Bone marrow (tissue), 2 donors: ENCODE data around the gene CUX1.

ENCODE experiments used
- DNase-seq, 2 donors: peaks; one replicate each; lab custom pipeline; 2025; lab: John Stamatoyannopoulos, UW

Gene CUX1

DNA sequence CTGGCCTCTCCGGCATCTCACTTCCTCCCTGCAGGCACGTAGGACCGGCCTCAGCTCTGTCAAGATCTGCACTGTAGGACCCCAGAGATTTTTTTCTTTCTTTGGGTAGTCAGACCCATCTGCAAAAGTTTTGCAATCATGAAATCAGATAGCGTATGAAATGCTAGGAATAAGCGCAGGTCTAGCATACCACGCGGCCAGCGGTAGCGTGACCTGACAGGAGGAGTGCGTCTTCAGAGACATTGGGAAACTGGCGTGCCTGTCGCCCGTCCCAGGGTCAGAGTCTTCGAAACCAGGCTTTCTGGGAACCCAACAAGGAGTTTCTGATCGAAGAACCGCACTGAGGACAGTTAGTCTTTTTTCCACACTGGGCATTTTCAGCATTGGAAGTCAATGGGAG is 368.4 kb downstream of the CUX1 start:
- DNase-seq, result no peak

DNA sequence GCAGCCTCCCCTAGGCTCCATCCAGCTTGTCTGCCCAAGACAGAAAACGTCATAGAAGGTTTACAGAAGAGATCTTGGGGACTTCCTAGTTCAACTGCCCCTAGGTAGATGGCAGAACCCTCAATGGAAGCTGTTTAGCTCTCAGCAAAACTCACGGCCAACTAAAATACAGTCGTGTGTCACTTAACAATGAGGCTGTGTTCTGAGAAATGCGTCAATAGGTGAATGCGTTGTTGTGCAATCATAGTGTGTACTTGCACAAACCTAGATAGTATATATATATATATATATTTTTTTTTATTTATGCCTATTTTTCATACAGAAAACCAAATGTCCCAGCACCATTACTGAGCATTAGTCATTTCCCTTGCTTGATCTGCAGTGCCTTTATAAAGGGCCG is 368.9 kb downstream of the CUX1 start:
- no peak for DNase-seq

DNA sequence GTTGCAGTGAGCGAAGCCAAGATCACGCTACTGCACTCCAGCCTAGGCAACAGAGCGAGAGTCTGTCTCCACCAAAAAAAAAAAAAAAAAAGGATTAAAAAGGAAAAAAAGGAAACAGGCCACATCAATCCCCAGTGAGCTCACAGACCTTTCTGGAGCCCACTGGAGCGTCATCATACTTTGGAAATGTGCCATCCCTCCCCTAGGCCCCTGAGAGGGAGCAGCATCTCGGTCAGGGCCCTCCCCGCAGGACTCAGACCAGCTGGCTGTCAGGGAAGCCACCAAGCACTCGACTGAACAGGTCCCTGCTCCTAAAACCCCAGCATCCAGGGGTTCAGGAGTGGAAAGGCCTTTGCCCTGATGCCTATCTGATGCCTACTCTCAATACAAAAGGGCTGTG is 371.3 kb downstream of the CUX1 start:
- no peak for DNase-seq

DNA sequence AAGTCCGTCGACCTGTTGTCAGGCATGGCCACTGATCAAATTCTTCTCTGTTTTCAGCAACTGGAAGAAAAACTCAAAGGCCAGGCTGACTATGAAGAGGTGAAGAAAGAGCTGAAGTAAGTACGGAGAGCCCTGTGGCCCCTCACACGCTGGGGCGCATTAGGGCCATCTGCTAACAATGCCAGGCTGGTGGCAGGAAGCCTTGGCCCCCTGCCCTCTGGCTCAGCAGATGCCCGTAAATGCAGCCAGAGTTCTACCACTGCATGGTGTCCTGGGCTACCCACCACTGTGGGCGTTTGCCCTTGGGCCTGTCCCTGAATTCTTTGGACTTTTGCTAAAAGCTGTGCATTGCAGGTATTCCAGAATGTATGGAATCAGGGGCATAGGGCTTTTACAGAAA is 372.3 kb downstream of the CUX1 start:
- no peak for DNase-seq

DNA sequence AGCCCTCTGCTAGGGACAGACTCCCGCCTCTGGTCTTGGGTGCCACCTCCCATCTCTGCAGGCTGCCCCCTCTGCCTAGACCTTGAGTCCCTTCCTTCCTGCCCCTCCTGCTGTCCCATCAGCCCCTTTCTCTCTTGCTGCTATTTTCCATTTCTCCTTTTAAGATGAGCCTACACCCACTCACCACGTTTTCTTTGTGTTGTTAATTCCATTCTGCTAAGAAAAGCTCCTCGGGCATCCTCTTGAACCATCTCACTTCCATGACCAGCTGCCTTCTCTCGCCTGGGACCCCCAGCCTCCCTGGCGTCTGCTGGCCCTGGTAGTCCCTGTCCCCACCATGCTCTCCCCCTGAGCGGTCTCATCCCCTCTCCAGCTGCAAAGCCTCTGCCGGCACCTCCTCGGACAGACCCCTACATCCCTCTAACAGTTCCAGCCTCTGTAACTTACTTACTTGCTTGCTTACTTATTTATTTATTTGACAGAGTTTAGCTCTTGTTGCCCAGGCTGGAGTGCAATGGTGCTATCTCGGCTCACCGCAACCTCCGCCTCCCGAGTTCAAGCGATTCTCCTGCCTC is 373.4 kb downstream of the CUX1 start:
- no peak for DNase-seq

DNA sequence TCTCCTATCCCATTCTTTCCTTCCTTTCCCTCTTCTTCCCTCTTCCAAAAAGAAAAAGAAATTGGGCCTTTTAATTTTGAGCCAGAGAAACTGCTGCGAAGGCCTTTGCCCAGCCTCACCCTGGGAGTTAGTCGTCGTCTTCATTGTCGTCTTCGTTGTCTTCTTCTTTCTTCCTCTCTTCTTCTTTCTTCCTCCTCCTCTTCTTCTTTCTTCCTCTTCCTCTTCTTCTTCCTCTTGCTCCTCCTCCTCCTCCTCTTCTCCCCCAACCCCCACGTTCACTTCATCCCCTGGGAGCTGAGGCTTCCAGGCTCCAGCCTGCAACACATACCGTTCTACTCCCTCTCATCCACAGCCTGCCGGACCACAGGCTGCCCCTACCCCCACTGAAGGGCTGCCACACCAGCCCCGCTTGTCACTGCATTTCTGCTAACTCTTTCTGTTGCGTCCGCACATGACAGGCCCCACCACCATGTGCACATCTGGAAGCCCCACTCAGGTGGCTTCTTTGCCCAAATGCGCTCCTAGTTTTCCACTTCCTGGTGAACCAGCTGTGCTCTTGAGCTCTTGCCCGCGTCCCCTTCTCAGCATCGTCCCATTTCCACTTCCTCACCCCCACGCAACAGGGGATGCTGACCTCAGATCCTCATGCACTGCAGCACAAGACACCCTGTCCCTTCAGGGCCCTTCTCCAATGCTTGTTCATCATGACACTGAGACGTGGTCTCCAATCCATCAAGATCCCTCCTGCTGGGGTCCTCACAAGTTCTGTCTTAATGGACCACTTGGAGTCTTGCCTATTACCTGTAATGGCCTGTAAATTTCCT is 374.3 kb downstream of the CUX1 start:
- DNase-seq, result no peak

DNA sequence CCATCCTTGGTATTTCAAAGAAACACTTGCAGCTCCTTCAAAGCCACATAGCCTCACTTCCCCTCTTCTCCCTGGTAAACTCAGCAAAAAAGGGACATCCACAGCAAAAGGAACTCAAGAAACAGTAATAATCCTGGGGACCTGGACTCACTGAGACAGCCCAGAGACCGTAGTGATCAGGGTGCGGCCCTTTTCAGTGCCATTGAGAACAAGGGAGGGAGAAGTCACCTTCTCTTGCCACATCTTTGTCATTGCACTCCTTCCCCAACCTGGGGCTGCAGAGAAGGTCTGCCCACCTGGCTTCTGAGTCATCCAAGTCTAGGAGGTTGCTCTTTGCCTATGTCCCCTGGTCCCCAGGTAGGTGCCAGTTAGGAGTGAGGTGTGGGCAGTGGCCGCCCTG is 375.4 kb downstream of the CUX1 start:
- no peak for DNase-seq

DNA sequence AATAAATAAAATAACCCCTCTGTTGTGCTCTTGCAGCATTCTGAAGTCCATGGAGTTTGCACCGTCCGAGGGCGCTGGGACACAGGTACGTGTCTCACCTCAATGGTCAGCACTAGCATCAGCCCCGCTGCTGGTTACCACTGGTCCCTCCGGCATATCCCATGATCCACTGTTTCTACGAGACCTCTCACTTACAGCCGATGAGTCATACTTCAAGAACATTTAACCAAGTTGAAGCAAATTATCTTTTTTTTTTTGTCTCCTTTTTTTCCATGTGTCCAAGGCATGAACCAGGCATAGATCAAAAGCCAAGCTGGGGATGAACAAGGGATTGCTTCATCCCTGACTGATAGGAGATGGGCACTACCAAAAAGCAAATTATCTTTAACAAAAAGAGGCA is 376.4 kb downstream of the CUX1 start:
- DNase-seq, result no peak

DNA sequence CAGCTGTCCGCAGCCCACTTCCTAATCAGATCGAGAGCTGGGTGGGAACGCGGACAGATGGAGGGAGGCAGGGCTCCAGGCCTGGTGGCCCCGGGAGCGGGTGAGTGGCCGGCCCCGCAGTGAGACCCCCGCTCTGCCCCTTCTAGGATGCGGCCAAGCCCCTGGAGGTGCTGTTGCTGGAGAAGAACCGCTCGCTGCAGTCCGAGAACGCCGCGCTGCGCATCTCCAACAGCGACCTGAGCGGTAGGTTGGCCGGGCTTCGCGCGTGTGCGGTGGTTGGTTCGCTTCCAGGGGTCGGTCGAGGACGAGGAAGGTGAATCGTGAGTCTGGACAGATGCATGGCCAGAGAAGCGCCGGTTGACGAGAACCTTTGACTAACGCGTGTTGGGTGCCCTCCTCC is 377.9 kb downstream of the CUX1 start:
- no peak for DNase-seq

DNA sequence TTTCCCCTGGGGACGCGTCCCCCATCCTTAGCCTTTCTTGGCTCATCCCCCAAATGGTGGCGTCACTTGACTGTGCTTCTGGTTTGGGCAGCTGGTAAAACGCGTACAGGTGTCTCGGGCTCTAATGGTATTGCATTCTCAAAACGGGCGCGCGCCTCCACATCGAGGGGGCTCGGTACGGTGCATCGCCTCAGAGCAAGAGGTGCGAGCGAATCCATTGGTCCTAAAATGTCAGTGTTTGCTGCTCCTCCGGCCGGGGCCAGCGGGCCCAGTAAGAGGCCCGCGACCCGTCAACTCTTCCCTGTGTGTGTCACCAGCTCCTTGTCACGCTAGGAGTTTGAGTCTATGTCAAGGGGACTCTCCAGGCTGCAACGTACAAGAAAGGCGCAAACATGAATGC is 378.6 kb downstream of the CUX1 start:
- DNase-seq, result no peak

DNA sequence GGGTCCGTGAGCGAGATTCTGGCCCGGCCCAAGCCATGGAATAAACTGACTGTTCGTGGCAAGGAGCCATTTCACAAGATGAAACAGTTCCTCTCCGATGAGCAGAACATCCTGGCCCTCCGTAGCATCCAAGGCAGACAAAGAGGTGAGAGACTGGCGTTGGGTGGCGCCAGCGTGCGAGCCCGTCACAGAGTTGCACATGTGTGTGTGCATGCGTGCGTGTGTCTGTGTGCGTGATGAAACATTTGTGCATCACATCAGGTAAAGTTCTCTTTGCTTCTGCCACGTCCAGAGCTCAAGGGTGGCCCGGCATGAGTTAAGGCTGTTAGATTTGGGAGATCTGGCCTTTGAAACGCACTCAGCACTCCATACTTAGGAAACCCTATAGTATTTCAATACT is 379.7 kb downstream of the CUX1 start:
- no peak for DNase-seq

DNA sequence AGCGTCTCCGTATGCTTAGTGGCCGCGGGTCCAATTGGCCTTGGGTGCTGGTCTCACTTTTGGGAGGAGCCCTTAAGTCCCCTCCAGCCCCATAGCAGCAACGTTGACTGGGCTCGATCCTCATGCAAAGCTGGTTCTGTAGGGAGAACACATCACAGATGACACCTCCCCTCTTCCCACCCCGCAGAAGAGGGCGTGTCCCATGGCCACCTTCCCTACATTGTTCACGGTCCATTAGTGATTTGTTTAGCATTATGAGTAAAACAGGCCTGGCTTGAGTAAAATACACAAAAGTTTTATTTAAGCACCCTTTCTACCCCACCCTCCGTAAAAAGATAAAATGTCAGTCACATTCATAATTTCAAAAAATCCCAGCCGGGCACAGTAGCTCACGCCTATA is 380.2 kb downstream of the CUX1 start:
- no peak for DNase-seq

DNA sequence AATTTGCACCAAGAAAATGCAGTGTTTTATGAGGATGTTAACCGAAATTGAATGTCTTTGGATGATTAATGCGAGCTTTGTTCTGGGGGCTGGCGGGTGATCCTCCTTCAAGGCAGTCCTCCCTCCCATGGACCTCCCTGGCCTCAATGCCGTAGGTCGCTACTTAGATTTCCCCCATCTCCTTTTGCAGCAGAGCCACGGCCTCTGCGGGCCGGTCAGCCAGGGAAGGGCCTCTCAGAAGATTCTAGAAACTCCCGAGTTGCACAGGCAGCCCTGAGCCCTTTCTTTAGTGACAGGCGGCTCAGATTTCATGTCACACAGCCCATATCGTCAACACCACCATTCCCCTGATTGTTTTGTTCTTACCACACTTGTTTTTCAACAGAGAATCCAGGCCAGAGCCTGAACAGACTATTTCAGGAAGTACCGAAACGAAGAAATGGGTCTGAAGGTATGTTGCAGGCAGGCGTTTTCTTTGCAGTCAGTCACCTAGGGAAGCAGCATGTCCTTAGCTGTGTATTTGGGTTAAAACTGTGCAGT is 381.1 kb downstream of the CUX1 start:
- no peak for DNase-seq

DNA sequence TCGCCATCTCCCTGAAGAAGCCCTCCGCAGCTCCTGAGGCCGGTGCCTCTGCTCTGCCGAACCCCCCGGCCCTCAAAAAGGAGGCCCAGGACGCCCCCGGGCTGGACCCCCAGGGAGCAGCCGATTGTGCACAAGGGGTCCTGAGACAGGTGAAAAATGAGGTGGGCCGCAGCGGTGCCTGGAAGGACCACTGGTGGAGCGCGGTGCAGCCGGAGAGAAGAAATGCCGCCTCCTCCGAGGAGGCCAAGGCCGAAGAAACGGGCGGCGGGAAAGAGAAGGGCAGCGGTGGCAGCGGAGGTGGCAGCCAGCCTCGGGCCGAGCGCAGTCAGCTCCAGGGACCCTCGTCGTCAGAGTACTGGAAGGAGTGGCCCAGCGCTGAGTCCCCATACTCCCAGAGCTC is 384.1 kb downstream of the CUX1 start:
- DNase-seq, result no peak

DNA sequence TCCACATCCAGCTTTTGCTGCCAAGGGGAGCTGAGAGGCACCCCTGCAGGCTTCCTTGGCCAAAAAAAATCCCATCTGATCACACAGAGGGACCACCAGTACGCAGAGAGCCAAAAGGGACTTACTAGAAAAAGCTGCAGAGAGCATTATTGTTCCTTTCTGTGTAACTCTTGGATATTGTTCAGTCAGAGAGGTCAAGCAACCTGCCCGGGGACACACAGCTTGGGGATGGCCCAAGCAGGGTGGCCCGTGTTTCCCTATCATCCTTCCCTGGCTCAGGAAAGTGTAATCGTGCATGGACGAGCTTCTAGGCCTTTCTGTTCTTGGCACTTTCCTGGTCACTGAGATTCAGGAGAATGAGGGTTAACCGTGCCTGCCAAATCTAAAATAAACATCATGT is 385.1 kb downstream of the CUX1 start:
- no peak for DNase-seq

DNA sequence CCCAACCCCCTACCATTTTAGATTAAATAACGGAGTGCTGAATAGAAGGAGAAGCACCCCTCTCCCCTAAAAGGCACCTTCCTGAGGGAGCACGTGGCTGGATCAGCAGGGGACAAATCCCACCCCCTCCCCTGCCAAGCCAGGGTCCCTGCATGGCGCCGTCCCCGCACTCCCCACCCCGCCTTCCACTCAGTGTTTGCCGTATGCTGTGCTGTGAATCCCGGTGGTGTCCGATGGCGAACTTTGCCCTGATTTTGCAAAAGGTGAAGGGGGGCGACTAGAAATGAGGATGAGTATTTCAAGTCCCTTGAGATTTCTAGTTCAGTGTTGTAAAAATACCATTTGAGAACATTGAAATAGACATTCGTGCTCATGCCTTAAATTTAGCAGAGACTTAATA is 385.8 kb downstream of the CUX1 start:
- no peak for DNase-seq

DNA sequence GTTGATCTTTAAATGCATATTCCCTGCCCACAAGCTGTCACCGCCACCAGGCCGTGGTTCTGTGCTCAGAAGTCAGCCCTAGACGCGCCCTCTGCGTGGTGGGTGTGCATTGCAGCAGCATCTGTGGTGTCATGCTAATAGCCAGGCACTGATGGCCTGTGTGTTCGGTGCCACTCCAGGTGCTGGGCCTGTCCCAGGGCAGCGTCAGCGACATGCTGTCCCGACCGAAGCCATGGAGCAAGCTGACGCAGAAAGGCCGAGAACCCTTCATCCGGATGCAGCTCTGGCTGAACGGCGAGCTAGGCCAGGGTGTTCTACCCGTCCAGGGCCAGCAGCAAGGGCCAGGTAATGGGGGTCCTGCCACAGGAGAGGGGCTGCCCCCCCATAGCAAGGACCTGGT is 386.8 kb downstream of the CUX1 start:
- no peak for DNase-seq

DNA sequence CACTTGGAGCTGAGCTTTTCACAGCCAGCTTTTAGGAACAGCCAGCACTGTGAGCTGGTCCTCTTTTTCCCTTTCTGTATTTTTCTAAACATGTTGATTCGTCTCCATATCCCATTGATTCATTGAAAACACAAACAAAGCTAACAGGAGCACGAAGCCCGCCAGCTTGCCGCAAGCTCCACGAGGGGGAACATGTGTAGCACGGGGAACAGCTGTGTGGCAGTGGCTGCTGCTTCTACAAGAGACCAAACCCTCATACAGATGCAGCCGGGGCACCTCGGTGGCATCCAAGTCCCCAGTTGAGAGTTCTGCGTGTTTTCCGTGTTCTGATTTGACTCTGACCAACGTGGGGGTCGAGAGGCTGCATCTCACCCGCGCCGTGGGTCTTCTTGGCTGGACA is 388.5 kb downstream of the CUX1 start:
- DNase-seq, result no peak

DNA sequence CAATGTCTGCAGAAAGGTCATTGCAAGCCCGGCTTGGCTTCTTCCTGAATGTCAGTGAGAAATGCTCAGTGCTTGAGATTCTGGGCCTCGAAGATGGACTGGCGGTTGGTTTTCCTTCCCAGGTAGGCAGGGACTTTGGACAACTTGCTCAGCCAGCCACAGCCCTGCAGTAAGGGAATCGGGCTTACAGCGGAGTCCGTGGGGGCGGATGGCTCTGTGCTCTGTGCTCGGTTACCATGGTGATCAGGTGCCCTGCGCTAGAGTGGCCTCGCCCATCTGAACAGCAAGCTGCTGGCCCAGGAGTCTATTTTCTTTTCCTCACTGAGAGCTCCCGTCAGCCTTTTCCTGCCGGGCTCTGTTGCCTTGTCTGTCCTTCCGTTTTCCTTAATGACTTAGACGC is 391.4 kb downstream of the CUX1 start:
- DNase-seq, result no peak

DNA sequence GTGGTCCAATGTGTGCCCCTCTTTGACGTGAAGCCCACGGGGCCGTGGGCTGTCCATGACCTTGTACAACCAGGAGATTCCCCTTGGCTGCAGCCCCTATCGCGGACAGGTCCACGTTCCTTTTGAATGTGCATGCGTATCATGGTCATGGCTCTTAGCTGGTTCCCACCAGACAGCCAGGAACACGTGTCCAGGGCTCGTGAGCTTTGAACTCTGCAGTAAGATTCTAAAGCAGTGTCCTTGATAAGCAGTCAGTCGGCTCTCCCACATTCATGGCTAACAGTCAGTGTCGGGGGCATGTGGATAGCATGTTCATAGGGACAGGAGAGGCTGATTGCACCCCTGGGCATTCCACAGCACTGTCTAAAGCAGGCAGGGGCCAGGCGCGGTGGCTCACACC is 393.4 kb downstream of the CUX1 start:
- DNase-seq, result no peak

DNA sequence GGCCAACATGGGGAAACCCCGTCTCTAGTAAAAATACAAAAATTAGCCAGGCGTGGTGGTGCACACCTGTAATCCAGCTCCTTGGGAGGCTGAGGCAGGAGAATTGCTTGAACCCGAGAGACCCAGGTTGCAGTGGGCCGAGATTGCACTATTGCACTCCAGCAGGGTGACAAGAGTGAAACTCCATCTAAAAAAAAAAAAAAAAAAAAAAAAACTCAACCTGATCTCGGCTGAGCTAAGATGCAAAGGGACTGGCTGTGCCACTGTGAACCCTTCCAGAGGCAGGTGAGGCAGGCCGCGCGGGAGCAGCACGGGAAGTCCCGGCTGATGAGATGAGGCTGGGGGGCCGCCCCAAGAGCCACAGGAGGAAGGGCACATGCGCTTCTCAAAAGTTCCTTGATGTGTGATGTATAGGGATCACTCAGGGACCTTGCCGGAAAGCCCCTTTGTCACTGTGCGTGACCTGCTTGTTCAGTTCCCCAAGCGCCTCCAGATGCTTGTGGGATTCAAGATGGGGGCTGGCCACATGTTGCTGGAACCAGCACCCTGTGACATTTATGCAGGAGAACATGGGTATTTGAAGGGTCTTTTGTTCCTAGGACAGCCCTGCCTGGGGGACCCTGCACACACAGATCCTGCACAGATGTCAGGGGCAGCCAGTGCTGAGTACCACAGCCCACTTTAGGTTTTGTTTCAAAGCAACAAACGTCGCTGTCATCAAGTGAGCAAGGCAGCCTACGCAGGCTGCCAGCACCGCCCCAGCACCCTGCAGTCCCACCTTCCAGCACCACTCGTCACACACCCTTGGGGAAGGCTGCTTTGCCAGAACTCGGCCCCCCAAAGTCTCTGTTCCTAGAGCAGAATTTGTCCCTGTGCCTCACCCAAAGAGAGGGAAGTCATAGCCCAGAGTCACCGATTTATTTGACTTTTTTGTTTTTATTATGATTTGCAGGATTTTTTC is 394.4 kb downstream of the CUX1 start:
- DNase-seq, result no peak

DNA sequence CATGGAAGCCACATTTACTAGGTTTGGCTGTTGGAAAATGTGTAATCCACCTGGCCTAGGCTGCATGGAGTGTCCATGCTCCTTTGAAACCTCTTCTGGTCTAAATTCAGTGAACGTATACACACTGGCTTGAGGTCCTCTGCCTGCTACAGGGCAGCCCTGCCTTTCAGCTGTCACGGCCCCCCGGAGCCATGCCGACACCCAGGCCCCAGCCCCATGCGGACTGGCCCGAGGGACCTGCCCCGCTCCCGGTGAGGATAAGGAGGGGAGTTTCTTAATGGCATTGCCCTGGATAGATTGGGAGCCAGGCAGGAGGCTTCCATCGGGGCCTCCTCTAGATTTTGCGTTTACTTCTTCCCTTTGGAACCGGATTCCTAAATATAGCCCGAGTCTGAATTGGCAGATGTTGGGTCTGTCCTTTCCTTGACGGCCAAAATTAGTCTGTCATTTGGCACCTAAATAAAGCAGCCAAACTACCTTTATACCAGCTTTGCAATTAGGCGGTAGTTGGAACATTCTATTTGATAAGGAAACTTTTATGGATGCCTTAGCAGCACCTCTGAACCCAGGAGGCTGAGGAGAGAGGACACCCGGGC is 397.1 kb downstream of the CUX1 start:
- no peak for DNase-seq
